Mesenchymal stem cell (in vitro differentiated cells and primary cell): ENCODE results near the gene CXXC1. TPM values are rescaled to one million over a fixed set of nuclear protein-coding genes. Genes with fewer than 3 reads are reported as not detected.

Experiments
- DNase-seq: peaks from one replicate; pipeline ENCODE4 v3.0.0-alpha.2; 2013
- H2AFZ ChIP-seq: one replicate; pipeline ENCODE4 v1.6.1; 2013; ENCODE audit warnings: low read depth, mild to moderate bottlenecking, control low read depth, inconsistent platforms, low read length, moderate library complexity
- H2AK5ac ChIP-seq: 2 replicates; pipeline ENCODE4 v1.6.1; 2013; ENCODE audit warnings: low read length, moderate library complexity, mild to moderate bottlenecking, inconsistent platforms; ENCODE audit not compliant: severe bottlenecking
- H2BK120ac ChIP-seq: one replicate; pipeline ENCODE4 v1.6.1; 2013; ENCODE audit warnings: low read depth, mild to moderate bottlenecking, inconsistent platforms, low read length, moderate library complexity
- H2BK12ac ChIP-seq, 2 experiments: one replicate each; pipeline ENCODE4 v1.6.1; 2013; ENCODE audit warnings: inconsistent platforms in 2 of 2, low read length in 2 of 2, mild to moderate bottlenecking in 2 of 2, moderate library complexity in 2 of 2, control low read depth in 1 of 2
- H2BK15ac ChIP-seq: one replicate; pipeline ENCODE4 v1.6.1; 2013; ENCODE audit warnings: mild to moderate bottlenecking, low read depth, inconsistent platforms; ENCODE audit not compliant: poor library complexity, severe bottlenecking
- H2BK5ac ChIP-seq: 2 replicates; pipeline ENCODE4 v1.6.1; 2013; ENCODE audit warnings: low read depth, mild to moderate bottlenecking, low read length, control low read depth, inconsistent platforms; ENCODE audit not compliant: poor library complexity, severe bottlenecking
- H3K14ac ChIP-seq, 2 experiments: one replicate each; pipeline ENCODE4 v1.6.1; 2013; ENCODE audit warnings: inconsistent platforms in 2 of 2, low read length in 2 of 2, control low read depth in 1 of 2, mild to moderate bottlenecking in 1 of 2, moderate library complexity in 1 of 2
- H3K18ac ChIP-seq, 2 experiments: one replicate each; pipeline ENCODE4 v1.6.1; 2013; ENCODE audit warnings: inconsistent platforms in 2 of 2, low read length in 2 of 2, control low read depth in 1 of 2, low read depth in 1 of 2, mild to moderate bottlenecking in 1 of 2
- H3K23ac ChIP-seq, 2 experiments: one replicate each; pipeline ENCODE4 v1.6.1; 2013; ENCODE audit warnings: inconsistent platforms in 2 of 2, low read length in 2 of 2, mild to moderate bottlenecking in 2 of 2, moderate library complexity in 2 of 2, control low read depth in 1 of 2
- H3K27ac ChIP-seq: 2 replicates; pipeline ENCODE4 v1.5.1; 2013; ENCODE audit warnings: mild to moderate bottlenecking, moderate library complexity, low read length, control low read depth, inconsistent platforms; ENCODE audit not compliant: poor library complexity, severe bottlenecking
- H3K27me3 ChIP-seq, 2 experiments: 2 replicates each; pipeline versions ENCODE4 v1.6.1 to v1.7.0; 2013; ENCODE audit warnings: low read length in 2 of 2, mild to moderate bottlenecking in 2 of 2, moderate library complexity in 2 of 2, control low read depth in 1 of 2, inconsistent platforms in 1 of 2; ENCODE audit not compliant: control insufficient read depth in 1 of 2, insufficient read depth in 1 of 2
- H3K36me3 ChIP-seq, 2 experiments: 2 replicates each; pipeline versions ENCODE4 v1.6.1 to v1.7.0; 2013; ENCODE audit warnings: low read length in 2 of 2, control low read depth in 1 of 2, inconsistent platforms in 1 of 2, low read depth in 1 of 2, mild to moderate bottlenecking in 1 of 2; ENCODE audit not compliant: insufficient read depth in 2 of 2, control insufficient read depth in 1 of 2
- H3K4ac ChIP-seq, 2 experiments: one replicate each; pipeline ENCODE4 v1.6.1; 2013; ENCODE audit warnings: inconsistent platforms in 2 of 2, low read length in 2 of 2, mild to moderate bottlenecking in 2 of 2, moderate library complexity in 2 of 2, control low read depth in 1 of 2, low read depth in 1 of 2
- H3K4me1 ChIP-seq: 2 replicates; pipeline ENCODE4 v1.6.1; 2013; ENCODE audit warnings: low read depth, low read length, control low read depth; ENCODE audit not compliant: control insufficient read depth, insufficient read depth
- H3K4me2 ChIP-seq: 2 replicates; pipeline ENCODE4 v1.6.1; 2013; ENCODE audit warnings: low read length, mild to moderate bottlenecking, inconsistent platforms; ENCODE audit not compliant: poor library complexity, severe bottlenecking
- H3K4me3 ChIP-seq, 2 experiments: 2 replicates each; pipeline versions ENCODE4 v1.5.1 to v1.7.0; 2013; ENCODE audit warnings: low read length in 2 of 2, mild to moderate bottlenecking in 2 of 2, control low read depth in 1 of 2, low read depth in 1 of 2; ENCODE audit not compliant: insufficient read depth in 1 of 2
- H3K79me1 ChIP-seq: replicated peaks from 2 replicates; pipeline ENCODE4 v1.6.1; 2013; ENCODE audit warnings: mild to moderate bottlenecking, control low read depth, low read length, inconsistent platforms; ENCODE audit not compliant: poor library complexity, severe bottlenecking
- H3K9ac ChIP-seq: 2 replicates; pipeline ENCODE4 v1.7.0; 2013; ENCODE audit warnings: mild to moderate bottlenecking, low read length, moderate library complexity
- H3K9me3 ChIP-seq: 2 replicates; pipeline ENCODE4 v1.7.0; 2013; ENCODE audit warnings: mild to moderate bottlenecking, low read length; ENCODE audit not compliant: control insufficient read depth
- H4K8ac ChIP-seq: one replicate; pipeline ENCODE4 v1.6.1; 2013; ENCODE audit warnings: inconsistent platforms, mild to moderate bottlenecking, low read length, moderate library complexity
- H4K91ac ChIP-seq: one replicate; pipeline ENCODE4 v1.6.1; 2013; ENCODE audit warnings: mild to moderate bottlenecking, low read length, inconsistent platforms
- WGBS: methylation state at CpG from one replicate; pipeline ENCODE4 v1.1.7; 2013; ENCODE audit warnings: mixed read lengths; 5-methylcytosine and 5-hydroxymethylcytosine counted together
- polyA plus RNA-seq, 2 experiments: library from polyadenylated mRNA; stranded (reverse); fragments of 200-250 nt; gene quantifications; one replicate each; pipeline ENCODE4 v1.2.3, GENCODE V29; 2013

Gene CXXC1
- 24.0 TPM for polyA plus RNA-seq (2013, experiment 1 of 2)
- 24.8 TPM for polyA plus RNA-seq (2013, experiment 2 of 2)

DNA sequence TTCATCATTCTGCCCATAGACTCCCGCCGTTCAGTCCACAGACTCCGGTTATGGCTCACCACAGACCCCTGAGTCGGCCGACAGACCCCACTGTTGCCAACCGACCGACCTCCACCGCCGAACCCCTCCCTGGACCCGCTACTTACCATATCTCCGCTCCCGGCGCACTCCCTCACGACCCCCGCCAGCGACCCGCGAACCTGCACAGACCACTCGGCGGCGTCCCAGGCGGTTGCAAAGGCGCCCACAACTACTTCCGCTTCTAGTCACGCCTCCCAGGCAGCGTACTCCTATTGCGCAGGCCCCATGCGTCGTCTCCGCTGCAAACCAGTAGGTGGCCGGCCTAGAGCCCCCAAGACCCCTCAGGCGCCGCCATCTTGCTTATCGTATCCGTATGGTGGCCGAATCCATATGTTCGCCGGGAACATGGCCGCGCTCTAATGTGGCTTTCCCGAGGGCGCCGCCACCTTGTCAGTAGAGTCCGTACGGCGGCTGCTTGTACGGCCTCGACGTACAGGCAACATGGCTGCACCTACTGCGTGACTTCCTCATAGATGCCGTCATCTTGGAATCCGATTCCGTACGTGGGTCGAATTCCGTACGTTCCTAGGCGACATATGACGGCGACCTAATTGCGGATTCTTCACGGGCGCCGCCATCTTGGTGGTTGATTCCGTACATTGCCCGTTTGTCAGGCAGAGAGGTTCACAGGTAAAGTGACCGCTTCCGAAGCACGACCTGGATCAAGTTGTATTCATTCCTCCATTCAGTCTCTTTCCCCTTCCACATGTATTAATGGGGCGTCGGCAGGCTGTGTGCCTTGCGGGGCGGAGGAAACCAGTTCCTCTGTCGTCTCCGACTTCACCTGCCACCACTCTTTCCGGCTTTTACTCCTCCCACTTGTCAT is at the start of gene CXXC1:
Gene CXXC1 (minus strand): TSS at position 252 of the 907 bp plus-strand sequence. CDS start 103 bp downstream, at position 149.
- Histone ChIP-seq H2AFZ (peak within 1 kb of the TSS; percentile 95), H3K18ac (peak within 1 kb of the TSS in 1 of 2 experiments; percentile 56), H3K4ac (peak within 1 kb of the TSS in 1 of 2 experiments; percentile 63), H3K36me3 (peaks cover 28 to 36% of the 10 kb centered on the region in 2 experiments), H3K9ac (peak within 1 kb of the TSS; percentile 92), H2BK5ac (no peak within 1 kb of the TSS), H3K27ac (no peak within 1 kb of the TSS), H4K91ac (no peak within 1 kb of the TSS), H3K4me2 (peak within 1 kb of the TSS; percentile 83), H3K23ac (peak within 1 kb of the TSS in 1 of 2 experiments; percentile 94), H2BK120ac (no peak within 1 kb of the TSS), H4K8ac (peak within 1 kb of the TSS; percentile 63), H3K27me3 (peaks cover 0 to 6% of the 10 kb centered on the region in 2 experiments), H3K4me3 (peak within 1 kb of the TSS; percentile 94 to 96), H2AK5ac (no peak within 1 kb of the TSS), H3K9me3 (no peaks in the 10 kb centered on the region), H2BK15ac (no peak within 1 kb of the TSS), H3K14ac (no peak within 1 kb of the TSS), H3K79me1 (peaks cover 28% of the 10 kb centered on the region), H2BK12ac (peak within 1 kb of the TSS in 1 of 2 experiments; percentile 64), H3K4me1 (peaks cover 16% of the 10 kb centered on the region)
- WGBS = under 1% methylated on average over 75 of the region's 76 CpGs
- peak; percentile 99 for DNase-seq

DNA sequence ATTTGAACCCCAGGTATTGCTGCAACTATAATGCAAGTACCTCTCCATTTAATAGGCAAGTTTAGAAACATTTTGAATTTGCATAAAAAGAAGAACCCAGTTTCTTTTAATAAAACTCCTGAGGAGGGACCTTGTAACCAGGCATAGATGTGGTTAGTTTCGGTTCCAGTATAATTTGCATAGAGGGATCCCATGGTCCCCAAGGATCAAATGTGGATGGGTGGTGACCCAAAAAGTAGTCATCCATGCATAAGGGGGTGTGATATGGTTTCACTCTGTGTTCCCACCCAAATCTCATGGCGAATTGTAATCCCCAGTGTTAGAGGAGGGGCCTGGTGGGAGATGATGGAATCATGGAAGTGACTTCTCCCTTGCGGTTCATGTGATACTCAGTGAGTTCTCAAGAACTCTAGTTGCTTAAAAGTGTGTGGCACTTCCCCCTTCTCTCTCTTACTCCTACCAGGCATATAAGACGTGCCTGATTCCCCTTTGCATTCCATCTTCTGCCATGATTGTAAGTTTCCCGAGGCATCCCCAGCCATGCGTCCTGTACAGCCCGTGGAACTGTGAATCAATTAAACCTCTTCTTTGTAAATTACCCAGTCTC is 47.2 kb upstream of the CXXC1 start:
- no peak overlapping the region for H3K14ac ChIP-seq
- H2AK5ac ChIP-seq = no peak overlapping the region
- H2BK120ac ChIP-seq = no peak overlapping the region
- no peak overlapping the region for H3K27ac ChIP-seq
- H2BK5ac ChIP-seq = no peak overlapping the region
- no peaks in the 10 kb centered on the region for H3K4me1 ChIP-seq
- no peaks in the 10 kb centered on the region for H3K36me3 ChIP-seq
- H3K9ac ChIP-seq = no peak overlapping the region
- H3K79me1 ChIP-seq = no peaks in the 10 kb centered on the region
- no peak overlapping the region for H4K8ac ChIP-seq
- H3K18ac ChIP-seq = no peak overlapping the region
- H3K4ac ChIP-seq = no peak overlapping the region
- peaks cover 0 to 31% of the 10 kb centered on the region in 2 experiments for H3K27me3 ChIP-seq
- no peak overlapping the region for H2AFZ ChIP-seq
- no peak for DNase-seq
- H2BK12ac ChIP-seq = no peak overlapping the region
- H4K91ac ChIP-seq = no peak overlapping the region
- WGBS = 76% methylated on average over 7 of the region's 7 CpGs
- no peak overlapping the region for H3K4me2 ChIP-seq
- H2BK15ac ChIP-seq = no peak overlapping the region
- no peak overlapping the region for H3K4me3 ChIP-seq
- H3K23ac ChIP-seq = no peak overlapping the region
- no peaks in the 10 kb centered on the region for H3K9me3 ChIP-seq

DNA sequence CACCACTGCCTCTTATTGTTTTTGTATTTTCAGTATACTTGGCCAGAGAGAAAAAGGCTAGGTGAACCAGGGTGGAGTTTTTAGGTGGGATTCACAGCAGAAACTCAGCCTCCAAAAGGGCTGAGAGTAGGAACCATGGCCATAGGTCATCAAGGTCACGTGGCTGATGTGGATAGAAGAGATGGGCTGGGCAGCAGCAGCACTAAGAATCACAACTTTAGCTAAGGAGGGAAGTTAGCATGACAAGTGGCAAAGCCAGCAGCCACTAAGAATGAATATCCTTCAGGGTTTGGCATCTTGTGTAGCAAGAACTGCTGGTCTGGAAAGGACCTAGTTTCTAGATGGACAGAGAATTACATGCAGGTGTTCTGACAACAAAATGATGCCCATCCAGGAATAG is 44.2 kb upstream of the CXXC1 start:
- Histone ChIP-seq H4K8ac (no peak overlapping the region), H3K9me3 (no peaks in the 10 kb centered on the region), H2BK12ac (no peak overlapping the region), H2AK5ac (no peak overlapping the region), H3K27ac (no peak overlapping the region), H2BK15ac (no peak overlapping the region), H3K4ac (no peak overlapping the region), H3K9ac (no peak overlapping the region), H3K14ac (peak overlapping the region in 1 of 2 experiments; percentile 15), H3K4me2 (no peak overlapping the region), H2BK5ac (no peak overlapping the region), H3K27me3 (peaks cover 0 to 8% of the 10 kb centered on the region in 2 experiments), H3K36me3 (no peaks in the 10 kb centered on the region), H3K4me1 (no peaks in the 10 kb centered on the region), H3K79me1 (no peaks in the 10 kb centered on the region), H3K4me3 (no peak overlapping the region), H2BK120ac (no peak overlapping the region), H3K18ac (no peak overlapping the region), H2AFZ (no peak overlapping the region), H4K91ac (no peak overlapping the region), H3K23ac (no peak overlapping the region)
- WGBS = 10% methylated on average over 1 of the region's 1 CpG
- DNase-seq = no peak

DNA sequence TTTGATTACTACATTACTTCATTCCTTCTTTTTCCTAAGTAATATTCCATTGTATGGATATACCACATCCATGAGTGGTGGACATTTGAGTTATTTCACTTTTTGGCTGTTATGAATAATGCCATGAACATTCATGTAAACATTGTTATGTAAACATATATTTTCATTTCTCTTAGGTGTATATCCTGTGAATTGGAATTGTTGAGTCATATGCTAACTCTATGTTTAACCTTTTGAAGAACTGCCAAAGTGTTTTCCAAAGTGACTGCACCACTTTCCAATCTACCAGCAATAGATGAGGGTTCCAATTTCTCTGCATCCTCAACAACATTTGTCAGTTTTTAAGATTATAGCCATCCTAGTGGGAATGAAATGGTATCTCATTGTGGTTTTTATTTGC is 42.7 kb upstream of the CXXC1 start:
- H2AFZ ChIP-seq = no peak overlapping the region
- H3K23ac ChIP-seq = no peak overlapping the region
- no peaks in the 10 kb centered on the region for H3K79me1 ChIP-seq
- H3K9ac ChIP-seq = no peak overlapping the region
- H3K4me3 ChIP-seq = no peak overlapping the region
- H2BK15ac ChIP-seq = no peak overlapping the region
- H3K27me3 ChIP-seq = peaks cover 0 to 7% of the 10 kb centered on the region in 2 experiments
- H3K36me3 ChIP-seq = no peaks in the 10 kb centered on the region
- no peak overlapping the region for H2BK120ac ChIP-seq
- DNase-seq = no peak
- H2BK12ac ChIP-seq = no peak overlapping the region
- no peak overlapping the region for H2AK5ac ChIP-seq
- no peak overlapping the region for H3K4me2 ChIP-seq
- H3K9me3 ChIP-seq = no peaks in the 10 kb centered on the region
- H3K18ac ChIP-seq = no peak overlapping the region
- no peak overlapping the region for H3K14ac ChIP-seq
- H3K27ac ChIP-seq = no peak overlapping the region
- H4K91ac ChIP-seq = no peak overlapping the region
- H3K4ac ChIP-seq = no peak overlapping the region
- H2BK5ac ChIP-seq = no peak overlapping the region
- no peaks in the 10 kb centered on the region for H3K4me1 ChIP-seq
- no peak overlapping the region for H4K8ac ChIP-seq
